Measurements from ENCODE around the gene GAL3ST3. TPM values are rescaled to one million over a fixed set of nuclear protein-coding genes. Genes with fewer than 3 reads are reported as not detected.

Gene GAL3ST3
- total and polyA plus RNA-seq, 7 donors = 0.03 to 0.36 TPM; not detected in 5

DNA sequence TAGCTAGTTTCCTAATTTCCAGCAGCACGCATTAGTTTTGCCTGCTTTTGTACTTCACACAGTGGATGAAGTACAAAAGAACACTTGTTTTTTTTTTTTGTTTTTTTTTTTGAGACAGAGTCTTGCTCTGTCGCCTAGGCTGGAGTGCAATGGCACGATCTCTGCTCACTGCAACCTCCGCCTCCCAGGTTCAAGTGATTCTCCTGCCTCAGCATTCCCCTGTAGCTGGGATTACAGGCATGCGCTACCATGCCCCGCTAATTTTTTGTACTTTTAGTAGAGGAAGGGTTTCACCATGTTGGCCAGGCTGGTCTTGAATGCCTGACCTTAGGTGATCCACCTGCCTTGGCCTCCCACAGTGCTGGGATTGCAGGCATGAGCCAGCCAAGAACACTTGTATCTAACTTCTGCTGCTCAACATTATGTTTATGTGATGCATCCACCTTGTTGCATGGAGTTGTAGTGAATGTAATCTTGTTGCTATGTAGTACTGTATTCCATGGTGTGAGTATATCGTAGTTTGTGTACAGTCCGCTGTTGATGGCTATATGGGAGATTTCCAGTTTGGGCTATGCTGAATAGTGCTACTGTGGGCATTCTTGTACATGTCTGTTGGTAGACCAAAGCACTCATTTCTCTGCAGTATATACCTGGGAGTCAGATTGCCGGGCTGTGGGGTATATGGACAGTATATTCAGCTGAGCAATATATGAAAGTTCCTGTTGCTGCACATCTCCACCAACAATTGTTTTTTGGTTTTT lies 38.4 kb upstream of the GAL3ST3 start:
- TF ChIP-seq, protein P1, sequence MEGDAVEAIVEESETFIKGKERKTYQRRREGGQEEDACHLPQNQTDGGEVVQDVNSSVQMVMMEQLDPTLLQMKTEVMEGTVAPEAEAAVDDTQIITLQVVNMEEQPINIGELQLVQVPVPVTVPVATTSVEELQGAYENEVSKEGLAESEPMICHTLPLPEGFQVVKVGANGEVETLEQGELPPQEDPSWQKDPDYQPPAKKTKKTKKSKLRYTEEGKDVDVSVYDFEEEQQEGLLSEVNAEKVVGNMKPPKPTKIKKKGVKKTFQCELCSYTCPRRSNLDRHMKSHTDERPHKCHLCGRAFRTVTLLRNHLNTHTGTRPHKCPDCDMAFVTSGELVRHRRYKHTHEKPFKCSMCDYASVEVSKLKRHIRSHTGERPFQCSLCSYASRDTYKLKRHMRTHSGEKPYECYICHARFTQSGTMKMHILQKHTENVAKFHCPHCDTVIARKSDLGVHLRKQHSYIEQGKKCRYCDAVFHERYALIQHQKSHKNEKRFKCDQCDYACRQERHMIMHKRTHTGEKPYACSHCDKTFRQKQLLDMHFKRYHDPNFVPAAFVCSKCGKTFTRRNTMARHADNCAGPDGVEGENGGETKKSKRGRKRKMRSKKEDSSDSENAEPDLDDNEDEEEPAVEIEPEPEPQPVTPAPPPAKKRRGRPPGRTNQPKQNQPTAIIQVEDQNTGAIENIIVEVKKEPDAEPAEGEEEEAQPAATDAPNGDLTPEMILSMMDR (IDR thresholded peaks at IDR 0.05) = no peak
- Histone ChIP-seq H3K36me3 (ENCODE audit: insufficient read depth in 1 of 2, low read depth in 1 of 2) (no peaks in the 10 kb centered on the region), H3K4me1 (peaks cover 9% of the 10 kb centered on the region), H3K27ac (no peak overlapping the region), H3K27me3 (ENCODE audit: insufficient read depth in 3 of 3, low read length in 2 of 3) (no peaks in the 10 kb centered on the region), H3K4me3 (no peak overlapping the region), H3K9me3 (no peaks in the 10 kb centered on the region)
- intact Hi-C loops (cut with DNase I) = no loop called here
- ATAC-seq = no peak
- DNase-seq = no peak
- WGBS, 3 donors = 90 to 94% (median 90%) methylated on average over 9 of the region's 9 CpGs

DNA sequence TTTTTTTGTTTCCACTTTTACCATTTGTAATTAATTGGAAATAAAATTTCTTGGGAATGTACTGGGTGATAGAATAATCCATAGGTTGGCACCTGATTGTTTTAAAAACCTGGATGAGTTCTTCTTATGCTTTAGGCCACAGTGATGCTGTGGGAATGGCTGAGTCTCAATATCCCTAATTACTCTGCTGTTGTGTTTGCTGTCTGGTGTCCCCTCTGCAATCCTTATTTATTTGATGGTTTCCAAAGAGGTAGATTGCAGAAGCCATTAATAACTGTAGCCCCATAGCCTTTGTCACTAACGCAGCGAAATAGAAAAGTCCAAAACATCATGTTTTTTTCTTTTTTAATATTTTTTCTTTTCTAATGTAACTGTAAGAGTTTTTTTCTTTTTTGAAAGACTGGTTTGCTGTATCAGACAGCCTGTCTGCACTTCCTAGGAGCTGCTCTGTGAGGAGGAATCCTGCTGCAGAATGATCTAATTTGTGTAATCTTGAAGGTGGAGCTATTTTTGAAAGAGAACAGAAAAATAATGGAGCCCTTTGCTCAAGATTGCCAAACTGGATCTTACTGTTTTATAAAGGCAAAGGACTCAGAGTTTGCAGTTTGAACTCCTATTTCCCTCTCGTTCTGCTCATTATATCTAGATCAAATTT lies 36.0 kb upstream of the GAL3ST3 start:
- ATAC-seq (no peak), DNase-seq (no peak)
- WGBS, 3 donors = 80 to 89% (median 88%) methylated on average over 3 of the region's 3 CpGs
- TF ChIP-seq, protein P1 (IDR thresholded peaks at IDR 0.05) = no peak
- intact Hi-C loops (cut with DNase I) = no loop called here
- no peak overlapping the region for H3K27ac ChIP-seq
- no peaks in the 10 kb centered on the region for H3K27me3 ChIP-seq (ENCODE audit: insufficient read depth in 3 of 3, low read length in 2 of 3)
- H3K4me3 ChIP-seq = no peak overlapping the region
- no peaks in the 10 kb centered on the region for H3K36me3 ChIP-seq (ENCODE audit: insufficient read depth in 1 of 2, low read depth in 1 of 2)
- H3K9me3 ChIP-seq = no peaks in the 10 kb centered on the region
- H3K4me1 ChIP-seq = peaks cover 9% of the 10 kb centered on the region

DNA sequence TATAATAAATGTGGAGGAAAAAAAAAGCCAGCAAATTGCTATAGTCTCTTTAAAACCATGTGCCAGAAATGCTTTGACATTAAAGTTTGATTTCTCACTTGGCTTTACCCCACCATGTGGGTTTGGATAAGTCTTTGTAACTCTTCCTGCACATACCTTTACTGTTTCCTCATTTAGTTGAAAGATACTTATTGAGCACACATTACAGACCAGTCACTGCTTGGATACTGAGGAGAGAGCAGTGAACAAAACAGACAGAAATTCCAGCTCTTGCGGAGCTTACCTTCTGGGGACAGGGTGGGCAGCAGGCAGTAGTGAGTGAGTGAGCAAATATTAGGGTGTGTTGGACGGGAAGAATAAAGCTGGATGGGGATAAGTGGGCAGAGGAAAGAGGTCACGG lies 34.8 kb upstream of the GAL3ST3 start:
- Histone ChIP-seq H3K36me3 (ENCODE audit: insufficient read depth in 1 of 2, low read depth in 1 of 2) (no peaks in the 10 kb centered on the region), H3K27me3 (ENCODE audit: insufficient read depth in 3 of 3, low read length in 2 of 3) (no peaks in the 10 kb centered on the region), H3K27ac (no peak overlapping the region), H3K9me3 (no peaks in the 10 kb centered on the region), H3K4me3 (no peak overlapping the region), H3K4me1 (peaks cover 9% of the 10 kb centered on the region)
- intact Hi-C loops (cut with DNase I) = no loop called here
- 93 to 99% (median 97%) methylated on average over 3 of the region's 3 CpGs for WGBS, 3 donors
- DNase-seq (no peak), ATAC-seq (no peak)
- TF ChIP-seq, protein P1 (IDR thresholded peaks at IDR 0.05) = no peak

DNA sequence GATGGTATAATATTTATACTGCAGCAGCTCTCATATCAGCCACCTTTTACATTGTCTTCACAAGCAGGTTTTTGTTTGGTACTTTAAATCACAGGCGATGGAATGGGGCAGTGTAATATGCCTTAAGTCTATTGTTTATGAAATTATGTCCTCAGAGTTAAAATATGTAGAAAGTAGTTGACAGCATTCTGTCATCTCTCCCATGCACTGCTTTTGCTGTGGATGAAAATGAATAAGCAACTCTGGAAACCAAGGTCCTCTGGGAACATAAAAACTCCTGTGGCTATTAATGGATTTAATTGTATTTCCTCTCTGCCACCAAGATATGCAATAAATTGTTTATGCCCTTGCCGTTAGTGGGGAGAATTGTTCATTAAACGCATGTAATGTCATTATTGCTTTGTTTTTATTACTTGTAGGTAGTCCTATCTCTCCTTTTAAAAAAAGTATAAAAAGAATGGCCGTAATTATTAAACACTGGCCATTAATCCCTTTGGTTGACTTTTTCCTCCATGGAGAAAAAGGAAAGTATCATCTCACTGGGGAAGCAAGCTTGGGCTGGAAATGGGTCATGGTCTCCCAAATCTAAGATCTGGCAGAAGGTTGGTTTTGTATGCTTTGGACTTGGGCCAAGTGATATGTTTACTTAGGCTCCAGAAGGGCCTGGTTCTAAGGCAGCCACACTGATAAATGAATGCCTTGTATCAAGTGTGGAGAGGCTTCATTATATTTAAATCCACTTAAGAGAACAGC lies 34.2 kb upstream of the GAL3ST3 start:
- intact Hi-C loops (cut with DNase I) = no loop called here
- Histone ChIP-seq H3K4me1 (peaks cover 9% of the 10 kb centered on the region), H3K36me3 (ENCODE audit: insufficient read depth in 1 of 2, low read depth in 1 of 2) (no peaks in the 10 kb centered on the region), H3K4me3 (no peak overlapping the region), H3K9me3 (no peaks in the 10 kb centered on the region), H3K27ac (no peak overlapping the region), H3K27me3 (ENCODE audit: insufficient read depth in 3 of 3, low read length in 2 of 3) (no peaks in the 10 kb centered on the region)
- 66 to 74% (median 68%) methylated on average over 4 of the region's 4 CpGs for WGBS, 3 donors
- ATAC-seq (no peak), DNase-seq (no peak)
- TF ChIP-seq, protein P1 (IDR thresholded peaks at IDR 0.05) = no peak
